ENCODE measurements around the gene AKAP9.
"Not testable (repeated sequence)": the region's sequence is repeated elsewhere in the genome, so short reads cannot be mapped to it uniquely, and the experiment has no call there.

AKAP9 gene

DNA sequence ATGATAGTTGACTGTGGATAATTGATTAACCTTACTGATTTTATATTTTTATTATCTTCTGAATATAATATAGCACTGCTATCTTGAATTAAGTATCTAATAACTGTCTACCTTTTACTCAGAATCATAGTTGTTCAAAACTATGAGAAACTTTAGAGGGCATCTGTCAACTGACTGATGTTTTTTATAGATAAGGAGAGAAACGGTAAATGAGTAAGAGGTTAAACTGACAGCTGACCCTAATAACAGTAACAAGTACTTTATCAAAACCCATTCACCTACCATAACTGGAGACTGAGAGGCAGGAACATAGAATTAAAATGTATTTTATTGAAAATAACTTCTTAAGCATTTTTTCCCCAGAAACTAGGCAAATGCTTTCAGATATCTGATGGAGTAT is 131.5 kb downstream of the AKAP9 start:
- no peak for DNase-seq

DNA sequence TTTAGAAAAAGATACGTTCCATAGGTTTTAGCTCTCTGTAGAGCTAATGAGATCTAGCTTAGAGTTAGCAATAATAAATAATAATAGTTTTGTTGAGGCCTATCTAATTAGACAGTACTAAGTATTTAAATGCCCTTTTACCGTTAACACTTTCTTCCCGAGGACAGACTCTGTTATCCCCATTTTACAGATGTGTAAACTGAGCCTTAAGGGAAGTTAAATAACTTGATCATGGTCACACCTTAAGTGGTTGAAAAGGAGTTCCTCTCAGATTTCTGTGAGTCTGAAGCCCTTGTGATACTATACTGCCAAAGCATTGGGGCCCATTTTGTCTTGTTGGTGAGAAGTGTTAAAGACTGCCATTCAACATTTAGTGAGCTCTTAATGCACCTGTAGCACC is 132.0 kb downstream of the AKAP9 start:
- no peak for DNase-seq

DNA sequence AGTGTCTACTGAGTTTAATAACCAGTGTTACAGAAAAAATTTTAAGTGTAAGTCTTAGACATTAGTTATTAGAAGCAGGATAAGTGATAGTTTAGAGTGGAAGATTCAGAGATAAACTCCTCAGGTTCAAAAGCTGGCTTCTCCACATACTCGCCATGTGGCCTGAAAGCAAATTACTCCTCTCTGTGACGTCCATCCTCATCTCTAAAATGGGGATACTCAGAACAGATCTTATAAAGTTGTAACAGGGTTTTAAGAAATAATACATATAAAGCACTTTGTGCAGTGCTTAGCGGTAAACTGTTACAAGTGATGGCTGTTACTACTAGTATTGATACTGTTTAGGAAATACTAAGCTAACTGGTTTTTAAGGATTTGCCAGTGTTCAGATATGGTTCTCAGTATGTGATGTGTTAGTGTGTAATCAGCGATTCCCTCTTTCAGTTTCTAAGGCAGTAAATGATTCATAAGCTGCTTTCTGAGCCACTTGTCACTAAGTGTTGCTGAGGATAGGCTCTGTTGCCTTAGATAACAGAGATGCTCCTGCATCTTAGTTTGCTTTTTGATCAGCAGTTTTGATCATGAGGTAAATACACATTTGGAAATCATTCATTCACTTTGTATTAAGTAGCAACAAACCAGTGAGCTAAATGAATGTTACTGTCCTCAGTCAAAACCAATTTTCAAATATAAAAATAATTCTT is 134.9 kb downstream of the AKAP9 start:
- DNase-seq: no peak

DNA sequence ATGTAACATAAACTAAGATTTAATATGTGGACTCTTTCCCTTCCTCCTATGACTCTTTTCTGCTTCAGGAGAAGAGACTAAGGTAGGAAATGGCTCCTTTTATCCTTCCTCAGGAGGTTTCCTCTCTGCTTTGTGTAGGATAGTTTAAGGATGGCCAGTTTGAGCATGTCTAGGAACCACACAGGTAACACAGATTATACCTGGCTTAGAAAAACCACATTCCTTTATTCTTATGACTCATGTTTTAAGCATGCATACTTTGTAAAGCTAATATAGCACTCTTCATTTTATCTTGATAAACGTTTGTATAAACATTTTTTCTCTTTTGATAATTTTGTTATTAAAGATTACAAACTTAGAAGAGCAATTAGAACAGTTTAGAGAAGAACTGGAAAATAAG is 135.8 kb downstream of the AKAP9 start:
- no peak for DNase-seq

DNA sequence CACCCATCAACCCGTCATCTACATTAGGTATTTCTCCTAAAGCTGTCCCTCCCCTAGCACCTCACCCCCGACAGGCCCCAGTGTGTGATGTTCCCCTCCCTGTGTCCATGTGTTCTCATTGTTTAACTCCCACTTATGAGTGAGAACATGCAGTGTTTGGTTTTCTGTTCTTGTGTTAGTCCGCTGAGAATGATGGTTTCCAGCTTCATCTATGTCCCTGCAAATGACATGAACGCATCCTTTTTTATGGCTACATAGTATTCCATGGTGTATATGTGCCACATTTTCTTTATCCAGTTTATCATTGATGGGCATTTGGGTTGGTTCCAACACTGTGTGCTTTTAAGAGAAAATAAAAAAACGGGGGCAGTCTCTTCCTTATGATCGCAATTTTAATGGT is 143.3 kb downstream of the AKAP9 start:
- not testable (repeated sequence) for DNase-seq

DNA sequence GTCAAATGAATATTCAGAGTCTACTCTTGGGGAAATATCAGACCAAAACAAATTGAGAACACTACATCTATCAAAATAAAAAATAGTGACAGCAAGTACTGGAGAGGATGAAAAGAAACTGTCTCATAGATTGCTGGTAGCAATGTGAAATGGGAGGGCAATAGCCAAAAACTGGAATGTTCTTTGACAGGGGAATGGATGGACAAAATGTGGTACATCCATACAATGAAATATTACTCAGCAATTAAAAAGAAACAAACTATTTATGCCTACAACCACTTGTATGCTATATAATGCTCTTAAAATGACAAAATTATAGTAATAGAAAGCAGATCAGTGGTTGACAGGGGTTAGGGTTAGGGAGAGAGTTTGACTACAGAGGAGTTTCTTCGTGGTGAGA is 147.6 kb downstream of the AKAP9 start:
- no peak for DNase-seq

DNA sequence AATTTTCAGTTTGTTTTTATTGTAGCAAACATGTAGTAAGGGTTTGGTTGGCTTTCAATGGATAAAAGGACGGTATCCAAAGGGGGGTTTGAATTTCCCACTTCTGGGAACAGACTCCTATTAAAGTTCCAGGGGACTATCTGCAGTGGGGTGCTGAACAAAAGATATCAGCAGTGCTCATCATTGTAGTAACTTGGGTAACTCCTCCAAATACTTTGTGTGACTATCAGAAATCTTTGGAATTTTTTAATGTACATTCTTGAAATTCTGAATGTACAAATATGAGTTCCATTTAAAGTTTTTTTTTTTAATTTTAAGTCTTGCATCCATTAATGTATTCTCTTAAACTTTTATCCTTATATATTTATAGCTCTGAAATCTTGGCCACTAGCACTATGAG is 151.5 kb downstream of the AKAP9 start:
- no peak for DNase-seq

DNA sequence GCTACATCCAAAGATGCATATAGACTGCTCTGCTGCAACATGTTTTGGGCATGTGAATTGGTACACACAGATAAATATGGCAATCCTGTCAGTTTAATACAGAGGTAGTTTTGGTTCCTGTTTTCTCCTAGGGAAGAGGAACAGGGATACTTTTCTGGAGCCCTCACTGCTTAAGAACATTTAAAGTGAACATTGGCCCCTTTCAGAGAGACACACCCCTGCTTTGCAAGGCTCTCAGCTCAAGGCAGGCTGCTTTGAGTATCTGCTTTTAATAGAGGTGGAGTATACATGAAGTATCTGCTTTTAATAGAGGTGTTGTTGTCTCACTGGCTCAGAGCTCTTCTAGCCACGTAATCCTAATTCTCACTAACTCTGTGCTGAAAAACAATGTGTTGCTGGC is 154.7 kb downstream of the AKAP9 start:
- no peak for DNase-seq

DNA sequence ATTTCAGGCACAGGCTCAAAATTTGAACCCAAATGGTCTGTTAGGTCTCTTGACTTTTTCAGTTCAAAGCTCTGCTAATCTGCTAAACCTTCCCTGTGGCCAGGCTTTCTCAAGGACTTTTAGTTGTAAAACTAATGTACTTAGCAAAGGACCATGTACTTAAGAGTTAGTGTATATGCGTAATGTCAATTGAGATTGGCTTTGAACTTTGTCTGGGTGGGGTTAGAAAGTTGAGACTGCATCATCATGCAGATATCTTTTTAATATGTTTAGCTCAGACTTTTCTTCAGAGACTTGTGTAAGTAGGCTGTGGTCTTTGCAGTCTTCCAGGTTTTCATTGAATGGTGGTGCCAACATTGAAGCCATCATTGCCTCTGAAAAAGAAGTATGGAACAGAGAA is 159.9 kb downstream of the AKAP9 start:
- DNase-seq: no peak

DNA sequence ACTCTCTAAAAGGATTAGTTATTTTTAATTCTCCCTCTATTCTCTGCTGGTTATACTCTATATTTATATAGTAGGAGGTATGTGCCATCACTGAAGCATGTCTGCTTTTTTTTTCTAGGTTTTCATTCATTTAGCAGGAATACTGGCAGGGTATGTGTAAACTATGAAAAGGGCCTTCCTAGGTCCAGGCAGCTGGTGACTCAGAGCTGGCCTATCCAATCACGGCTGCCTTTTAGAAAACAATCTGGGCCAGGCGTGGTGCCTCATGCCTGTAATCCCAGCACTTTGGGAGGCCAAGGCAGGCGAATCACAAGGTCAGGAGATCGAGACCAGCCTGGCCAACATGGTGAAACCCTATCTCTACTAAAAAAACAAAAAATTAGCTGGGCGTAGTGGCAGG is 162.2 kb downstream of the AKAP9 start:
- DNase-seq: not testable (repeated sequence)

DNA sequence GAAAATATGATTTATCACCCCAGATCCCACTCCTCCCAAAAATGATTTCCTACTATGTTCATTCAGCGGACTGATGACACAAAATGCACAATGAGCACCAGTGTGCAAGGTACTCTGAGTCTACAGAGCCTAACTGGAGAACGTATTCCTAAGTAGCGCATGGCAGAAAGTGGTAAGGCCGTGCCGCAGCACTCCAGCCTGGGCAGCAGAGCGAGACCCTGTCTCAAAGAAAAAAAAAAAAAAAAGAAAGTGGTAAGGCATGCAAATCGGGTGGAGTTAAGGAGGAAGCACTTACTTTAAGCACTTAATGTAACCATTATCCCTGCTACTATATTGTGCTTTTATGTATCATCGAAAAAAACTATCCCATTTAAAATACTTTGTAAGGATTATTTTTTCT is 168.2 kb downstream of the AKAP9 start:
- DNase-seq: no peak

DNA sequence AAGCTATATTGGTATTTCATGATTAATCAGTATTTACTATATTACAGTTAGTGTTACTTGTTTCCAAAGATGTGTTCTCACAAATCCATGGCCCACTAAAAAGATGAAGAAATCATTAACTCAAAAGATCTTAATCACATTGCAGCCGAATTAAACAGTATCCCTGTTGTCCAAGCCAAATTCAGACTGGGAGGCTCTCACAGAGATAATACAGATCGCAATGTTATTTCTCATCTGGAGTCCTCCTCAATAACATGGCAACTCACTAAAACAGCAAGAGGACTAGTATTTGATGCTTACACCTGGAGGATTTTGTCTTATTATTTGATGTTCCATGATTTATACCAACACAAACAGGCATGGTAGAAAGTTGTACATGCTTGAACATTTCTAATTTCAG is 170.2 kb downstream of the AKAP9 start:
- no peak for DNase-seq

DNA sequence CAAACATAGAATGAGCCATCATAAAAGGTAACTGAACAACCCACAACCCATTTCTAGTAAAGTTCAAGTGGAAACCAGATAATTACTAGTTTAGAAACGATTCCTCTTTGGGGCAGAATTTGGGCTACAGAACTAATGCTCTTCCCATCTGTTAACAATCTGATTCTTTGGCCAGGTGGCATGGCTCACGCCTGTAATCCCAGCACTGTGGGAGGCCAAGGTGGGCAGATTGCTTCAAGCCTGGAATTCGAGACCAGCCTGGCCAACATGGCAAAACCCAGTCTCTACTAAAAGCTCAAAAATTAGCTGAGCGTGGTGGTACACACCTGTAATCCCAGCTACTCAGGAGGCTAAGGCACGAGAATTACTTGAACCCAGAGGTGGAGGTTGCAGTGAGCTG is 175.2 kb downstream of the AKAP9 start:
- DNase-seq: no peak

DNA sequence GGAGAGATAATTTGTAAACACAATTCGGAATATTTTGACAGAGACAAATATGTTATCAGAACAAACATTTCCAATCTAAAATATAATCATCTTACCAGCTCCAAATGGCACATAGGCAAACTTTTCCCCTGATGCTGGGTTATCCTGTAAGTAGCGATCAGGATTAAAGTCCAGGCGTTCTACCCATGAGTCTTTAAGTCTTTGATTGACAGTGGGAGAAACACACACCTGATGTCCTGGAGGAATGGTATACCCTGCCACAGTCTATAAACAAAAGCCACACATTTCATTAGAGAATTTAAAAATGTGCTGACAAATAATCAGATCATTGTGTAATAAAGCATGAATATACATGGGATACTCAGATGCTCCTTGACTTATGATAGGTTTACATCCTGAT is 176.3 kb downstream of the AKAP9 start:
- DNase-seq: no peak

DNA sequence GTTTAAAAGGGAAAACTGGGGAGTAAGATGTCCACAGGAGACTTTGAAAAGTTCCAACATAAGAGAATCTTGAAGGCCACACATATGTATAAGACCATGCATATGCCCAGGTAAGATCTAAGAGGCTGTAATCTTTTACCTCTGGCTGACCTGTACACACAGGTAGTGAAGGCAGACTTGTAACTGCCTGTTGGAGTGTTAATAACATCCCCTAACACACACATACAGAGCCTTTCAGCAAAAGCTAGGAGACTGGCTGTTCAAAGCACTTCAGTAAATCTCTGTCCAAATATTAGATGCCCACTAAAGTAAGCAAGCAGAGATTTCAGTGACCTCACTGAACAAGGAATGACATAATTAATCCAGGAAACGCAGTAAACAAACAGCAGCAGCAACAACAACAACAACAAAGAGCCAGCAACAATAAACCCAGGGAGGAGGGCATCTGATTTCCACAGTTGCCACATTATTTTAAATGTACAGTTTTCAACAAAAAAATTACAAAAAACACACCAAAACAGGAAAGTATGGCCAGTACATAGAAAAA is 178.6 kb downstream of the AKAP9 start:
- no peak for DNase-seq

DNA sequence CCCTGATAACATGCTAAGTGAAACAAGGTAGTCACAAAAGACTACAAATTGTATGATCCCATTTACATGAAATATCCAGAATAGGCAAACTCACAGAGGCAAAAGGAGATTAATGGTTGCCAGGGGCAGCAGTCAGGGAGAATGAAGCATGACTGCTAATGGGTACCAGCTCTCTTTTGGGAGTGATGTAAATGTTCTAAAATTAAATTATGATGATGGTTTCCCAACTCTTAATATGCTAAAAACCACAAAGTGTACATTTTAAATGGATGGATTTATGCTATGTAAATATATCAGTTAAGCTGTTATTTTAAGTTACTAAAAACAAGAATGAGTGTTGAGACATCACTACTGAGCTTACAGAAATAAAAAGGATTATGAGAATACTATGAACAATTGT is 181.0 kb downstream of the AKAP9 start:
- no peak for DNase-seq

DNA sequence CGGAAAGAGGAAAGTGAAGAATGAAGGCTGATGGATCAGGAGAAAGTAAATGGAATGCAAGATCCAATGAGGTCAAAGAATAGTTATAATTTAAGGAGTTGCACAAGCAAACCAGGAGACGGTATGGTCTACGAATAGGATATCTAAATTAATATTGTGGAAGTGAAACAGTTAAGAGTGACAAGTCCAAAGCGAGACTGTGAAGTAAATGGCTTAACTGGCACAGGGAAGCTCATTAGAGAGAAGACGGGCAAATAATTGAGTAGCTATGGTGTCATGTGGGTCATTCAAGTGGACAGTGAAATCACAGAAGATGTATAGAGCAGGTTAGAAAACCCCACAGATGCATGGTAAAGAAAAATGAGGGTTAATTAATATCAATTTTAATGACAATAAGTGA is 190.4 kb downstream of the AKAP9 start:
- no peak for DNase-seq

DNA sequence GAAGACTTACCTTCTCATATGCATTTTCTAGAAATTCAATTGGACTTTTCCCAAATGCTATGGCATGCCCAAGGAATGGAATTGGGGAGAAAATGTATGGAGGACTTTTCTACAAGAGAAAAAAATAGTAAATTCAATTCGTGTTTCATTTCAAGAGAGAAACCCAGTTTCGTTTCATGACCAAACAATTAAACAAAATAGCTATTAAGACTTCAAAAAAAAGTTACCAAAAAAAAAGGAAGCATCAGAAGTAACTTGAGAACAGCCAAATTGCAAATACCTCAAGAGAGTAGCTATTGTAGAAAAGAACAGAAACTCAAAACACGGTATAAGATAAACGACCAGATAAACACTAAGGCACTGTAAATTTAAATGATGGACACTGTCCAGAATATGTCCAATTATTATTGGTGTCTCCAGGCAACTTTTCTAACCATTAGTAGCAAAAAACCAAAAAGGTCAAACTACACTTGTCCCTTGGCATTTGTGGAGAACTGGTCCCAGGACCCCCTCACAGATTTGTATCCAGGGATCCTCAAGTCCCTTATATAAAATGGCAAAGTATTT is 191.2 kb downstream of the AKAP9 start:
- no peak for DNase-seq

DNA sequence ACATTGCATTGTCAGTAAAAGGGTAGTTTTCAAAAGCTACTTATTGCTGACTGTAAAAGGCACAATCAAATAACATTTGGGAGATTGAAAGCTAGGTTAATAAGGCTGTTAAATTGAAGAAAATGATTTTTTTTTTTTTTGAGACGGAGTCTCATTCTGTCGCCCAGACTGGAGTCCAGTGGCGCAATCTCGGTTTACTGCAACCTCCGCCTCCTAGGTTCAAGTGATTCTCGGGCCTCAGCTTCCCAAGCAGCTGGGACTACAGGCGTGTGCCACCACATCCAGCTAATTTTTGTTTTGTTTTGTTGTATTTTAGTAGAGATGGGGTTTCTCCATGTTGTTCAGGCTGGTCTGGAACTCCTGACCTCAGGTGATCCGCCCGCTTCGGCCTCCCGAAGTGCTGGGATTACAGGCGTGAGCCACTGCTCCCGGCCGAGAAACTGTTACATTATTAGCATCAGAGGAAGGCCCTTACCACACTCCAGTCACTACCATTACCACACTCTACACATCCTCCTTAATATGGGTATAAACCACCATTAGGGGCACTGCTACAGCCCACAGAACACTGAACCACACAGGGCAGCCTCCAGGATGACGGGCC is 192.6 kb downstream of the AKAP9 start:
- no peak for DNase-seq

DNA sequence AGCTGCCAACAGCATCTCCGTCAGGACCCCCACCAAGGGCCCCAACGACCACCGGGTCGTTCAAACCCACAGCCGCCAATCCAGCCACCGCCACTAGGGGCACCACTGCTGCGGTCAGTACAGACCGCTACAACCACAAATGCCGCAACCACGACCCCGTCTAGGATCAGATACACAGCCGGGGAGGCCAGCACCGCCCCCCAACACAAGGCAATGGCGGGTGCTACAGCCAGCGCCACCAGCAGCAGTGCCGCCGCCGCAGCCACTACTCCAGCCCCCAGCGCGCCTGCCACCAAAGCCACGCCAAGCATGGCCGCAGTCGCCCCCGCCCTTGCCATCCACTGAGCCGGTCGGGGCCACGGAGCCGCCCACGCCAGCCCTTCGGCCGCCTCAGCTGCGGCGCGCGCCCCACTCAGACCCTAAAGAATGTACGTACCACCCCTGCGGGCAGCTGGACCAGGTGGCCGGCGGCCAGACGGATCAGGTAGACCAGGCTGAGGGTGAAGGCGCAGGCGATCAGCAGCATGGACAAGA is 193.1 kb downstream of the AKAP9 start:
- DNase-seq: peak; percentile 57

DNA sequence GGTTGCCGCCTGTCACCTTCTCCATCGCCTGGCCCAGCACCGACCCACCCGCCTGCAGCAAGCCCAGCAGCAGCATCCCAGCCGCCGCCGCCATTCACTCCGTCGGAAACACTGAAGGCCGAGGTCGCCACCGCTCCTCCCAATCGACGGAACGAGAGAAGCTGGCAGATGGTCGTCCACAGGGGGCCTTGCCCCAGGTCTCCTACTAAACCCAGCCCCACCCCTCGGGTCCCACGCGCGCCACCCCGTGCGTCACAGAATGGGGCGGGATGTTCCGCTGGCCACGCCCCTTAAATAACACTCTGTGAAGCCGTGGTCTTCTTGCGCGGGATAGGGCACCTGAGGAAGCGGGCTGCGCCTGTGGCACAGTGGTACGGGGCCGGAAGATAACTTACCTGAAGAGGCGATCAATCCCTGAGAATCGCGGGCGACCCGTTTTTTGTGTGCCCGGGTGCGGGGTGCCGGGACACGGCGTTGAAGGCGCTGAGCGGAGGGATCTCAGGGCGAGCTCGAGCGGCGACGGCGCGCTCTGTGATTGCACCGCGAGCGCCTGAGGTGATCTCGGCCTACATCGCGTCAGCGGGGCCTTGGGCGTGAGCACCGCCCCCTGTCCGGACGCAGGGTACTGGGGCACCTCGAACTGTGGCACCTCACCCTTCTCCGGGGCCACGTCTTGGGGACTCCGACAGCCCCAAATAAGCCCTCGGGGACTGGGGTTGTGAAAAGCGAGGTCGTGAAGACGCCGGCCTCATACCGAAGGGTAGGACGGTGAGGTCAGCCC is 193.8 kb downstream of the AKAP9 start, which contains the start of gene CYP51A1:
CYP51A1 (minus strand) TSS at position 207 of the 781 bp plus-strand sequence; CDS start at position 94, 113 bp downstream.
- peak; percentile 93 for DNase-seq

DNA sequence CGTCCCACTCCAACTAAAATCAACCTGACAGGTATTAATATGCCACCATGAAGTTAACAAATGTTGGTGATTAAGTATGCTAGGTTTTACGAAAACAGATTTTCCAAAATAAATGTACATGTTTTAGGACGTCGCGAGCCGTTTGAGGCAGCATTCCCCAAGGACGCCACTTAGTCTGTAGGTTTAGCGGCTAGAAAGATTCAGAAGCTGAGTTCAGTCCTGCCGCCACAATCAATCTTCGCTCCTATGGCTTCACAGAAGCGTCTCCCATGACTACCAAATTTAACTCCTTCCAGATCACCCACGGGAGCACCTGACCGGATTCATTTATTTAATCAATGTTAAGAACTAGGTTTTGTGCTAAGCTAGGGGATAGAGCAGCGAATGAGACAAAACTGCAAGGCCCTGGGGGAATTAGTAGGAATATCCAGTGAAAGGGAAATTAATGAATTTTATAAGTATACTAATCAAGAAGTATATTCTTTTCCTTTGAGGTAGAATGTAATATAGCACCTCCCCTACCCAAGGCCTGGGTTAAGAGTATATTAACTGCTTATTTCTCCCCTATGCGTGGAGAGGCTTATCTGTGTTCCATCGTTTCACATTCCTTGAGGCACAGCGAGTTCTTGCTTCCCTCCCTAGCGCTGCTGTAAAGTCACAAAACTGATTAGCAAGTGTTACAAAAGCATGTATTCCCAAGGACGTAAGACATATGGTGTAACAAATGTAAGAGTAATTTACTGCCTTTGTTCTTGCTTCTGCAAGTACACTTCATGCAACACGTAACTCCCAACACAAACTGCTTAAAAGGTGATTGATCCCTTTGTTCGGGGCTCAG is 194.6 kb downstream of the AKAP9 start:
- DNase-seq: peak; percentile 29

Data from CD4-positive, alpha-beta T cell treated with Interleukin-17A for 4 hours (primary cell).